Endothelial cell of umbilical vein (primary cell): ENCODE data around the gene ONECUT2. TPM values are rescaled to one million over a fixed set of nuclear protein-coding genes. Genes with fewer than 3 reads are reported as not detected.
A peak's percentile ranks its signal among the peaks of the same experiment; 100 is the strongest.

Experiments
- BruUV-seq: library from RNA; stranded (reverse); fragments of 400-500 nt; replicated peaks from 2 replicates; lab custom pipeline; 2021; lab: Mats Ljungman, UMichigan
- CTCF ChIA-PET: fragments of 300-600, 350-600 bp; sonication (Branson Sonifier 250); formaldehyde crosslinking; loops from one replicate; lab custom pipeline; 2021; ENCODE audit warnings: antibody characterized with exemption, inconsistent platforms; lab: Charles Lee
- POLR2A ChIA-PET: fragments of 300-600, 350-600 bp; sonication (Branson Sonifier 250); formaldehyde crosslinking; loops from one replicate; lab custom pipeline; 2021; ENCODE audit warnings: antibody characterized with exemption, inconsistent platforms; lab: Charles Lee
- DNase-seq: peaks from one replicate; pipeline ENCODE4 v3.0.0-alpha.2; 2011; ENCODE audit warnings: low read depth, low spot score
- FAIRE-seq: peaks from 2 replicates; lab custom pipeline; 2011; peaks lifted over from hg19 to GRCh38; lab: Jason Lieb, UNC
- H2AFZ ChIP-seq: 2 replicates; pipeline ENCODE4 v1.6.0; 2012; ENCODE audit warnings: low read depth, low read length, control low read depth, inconsistent platforms
- H3K27ac ChIP-seq: 2 replicates; pipeline ENCODE4 v1.5.1; 2011; ENCODE audit warnings: low read depth, mild to moderate bottlenecking, control low read depth, low read length, moderate library complexity; ENCODE audit not compliant: insufficient read depth
- H3K27me3 ChIP-seq, 2 experiments: 2 replicates each; pipeline versions ENCODE4 v1.6.0 to v1.6.1; 2011; ENCODE audit warnings: low read length in 2 of 2, mixed read lengths in 1 of 2; ENCODE audit not compliant: control insufficient read depth in 2 of 2, insufficient read depth in 2 of 2
- H3K36me3 ChIP-seq, 2 experiments: 2 replicates in 1 of 2; 3 replicates in 1 of 2; pipeline ENCODE4 v1.5.1; 2011; ENCODE audit warnings: low read length in 2 of 2, mild to moderate bottlenecking in 1 of 2, moderate library complexity in 1 of 2; ENCODE audit not compliant: control insufficient read depth in 2 of 2, insufficient read depth in 2 of 2; ENCODE audit errors: extremely low read depth in 1 of 2
- H3K4me1 ChIP-seq: 3 replicates; pipeline ENCODE4 v1.5.1; 2011; ENCODE audit warnings: mild to moderate bottlenecking, low read length; ENCODE audit not compliant: control insufficient read depth, insufficient read depth; ENCODE audit errors: extremely low read depth
- H3K4me2 ChIP-seq: 2 replicates; pipeline ENCODE4 v1.6.1; 2011; ENCODE audit warnings: low read length, control low read depth, mixed read lengths; ENCODE audit not compliant: insufficient read depth
- H3K4me3 ChIP-seq, 3 experiments: fragments of 200-600 bp in 1 of 3; sonication (generic), shearing (Covaris generic) in 1 of 3; replicated peaks in 1 of 3; 2 replicates each; pipeline ENCODE4 v1.5.1; 2011 to 2016; ENCODE audit warnings: control low read depth in 3 of 3, low read length in 3 of 3, mild to moderate bottlenecking in 2 of 3, inconsistent platforms in 1 of 3, low read depth in 1 of 3, moderate library complexity in 1 of 3; ENCODE audit not compliant: insufficient read depth in 1 of 3
- H3K79me2 ChIP-seq: 2 replicates; pipeline ENCODE4 v1.6.0; 2012; ENCODE audit warnings: low read length, inconsistent platforms; ENCODE audit not compliant: control insufficient read depth, insufficient read depth
- H3K9ac ChIP-seq: replicated peaks from 2 replicates; pipeline ENCODE3; 2011; ENCODE audit warnings: low read length, control low read depth; ENCODE audit not compliant: insufficient read depth; ENCODE audit errors: extremely low read depth
- H3K9me1 ChIP-seq: replicated peaks from 3 replicates; pipeline ENCODE4 v1.6.0; 2011; ENCODE audit warnings: mild to moderate bottlenecking, low read length; ENCODE audit not compliant: control insufficient read depth, insufficient read depth; ENCODE audit errors: extremely low read depth
- H3K9me3 ChIP-seq: replicated peaks from 2 replicates; pipeline ENCODE4 v1.5.1; 2012; ENCODE audit warnings: low read length, inconsistent platforms; ENCODE audit not compliant: control insufficient read depth, insufficient read depth
- H4K20me1 ChIP-seq: replicated peaks from 2 replicates; pipeline ENCODE3; 2011; ENCODE audit warnings: mild to moderate bottlenecking, low read length; ENCODE audit not compliant: control insufficient read depth, insufficient read depth; ENCODE audit errors: extremely low read depth
- CTCF ChIP-seq, 2 donors: IDR thresholded peaks; 1 replicate in 1 of 2; 2 replicates in 1 of 2; pipeline ENCODE4 v1.5.1; 2011; ENCODE audit warnings: low read length in 2 of 2, mild to moderate bottlenecking in 2 of 2, moderate library complexity in 2 of 2, control low read depth in 1 of 2, inconsistent platforms in 1 of 2, low read depth in 1 of 2; ENCODE audit not compliant: insufficient read depth in 1 of 2; ENCODE audit errors: extremely low read depth in 1 of 2
- EZH2 ChIP-seq: IDR thresholded peaks from 2 replicates; pipeline ENCODE4 v1.6.1; 2012; ENCODE audit warnings: borderline replicate concordance, low read depth, mild to moderate bottlenecking, moderate library complexity, low read length, inconsistent platforms; ENCODE audit not compliant: severe bottlenecking
- FOS ChIP-seq: IDR thresholded peaks from 2 replicates; pipeline ENCODE4 v1.6.1; 2011; ENCODE audit warnings: mild to moderate bottlenecking, low read length, moderate library complexity, borderline replicate concordance; ENCODE audit not compliant: insufficient read depth
- GATA2 ChIP-seq: IDR thresholded peaks from 2 replicates; pipeline ENCODE4 v1.7.0; 2011; ENCODE audit warnings: low read depth, mild to moderate bottlenecking, moderate library complexity, mixed read lengths, low read length; ENCODE audit not compliant: insufficient read length, insufficient read depth
- JUN ChIP-seq: IDR thresholded peaks from 2 replicates; pipeline ENCODE4 v1.6.1; 2011; ENCODE audit warnings: borderline replicate concordance, low read depth; ENCODE audit not compliant: insufficient read length, insufficient read depth
- MAX ChIP-seq: IDR thresholded peaks from 2 replicates; pipeline ENCODE4 v1.6.1; 2011; ENCODE audit not compliant: insufficient read depth, insufficient read length
- MYC ChIP-seq: IDR thresholded peaks from one replicate; pipeline ENCODE4 v1.6.1; 2011; ENCODE audit warnings: mild to moderate bottlenecking, low read depth, low read length
- POLR2A ChIP-seq: IDR thresholded peaks from 2 replicates; pipeline ENCODE4 v1.6.1; 2012; ENCODE audit warnings: low read depth, mild to moderate bottlenecking, control low read depth, low read length
- POLR2AphosphoS5 ChIP-seq: IDR thresholded peaks from 2 replicates; pipeline ENCODE4 v1.6.1; 2012; ENCODE audit warnings: low read depth, mild to moderate bottlenecking, control low read depth, low read length, moderate library complexity; ENCODE audit not compliant: insufficient read depth
- dilution Hi-C: fragments of 300-500 bp; cut with MboI; formaldehyde crosslinking; loops from one replicate; pipeline ENCODE4 v1.15.0; 2019; ENCODE audit warnings: low sequenced_read_pairs; ENCODE audit not compliant: extremely low pct_ligation_motif_present
- intact Hi-C: fragments of 100-400 bp; cut with micrococcal nuclease; formaldehyde crosslinking; loops from one replicate; pipeline ENCODE4 v1.10.0; 2022
- polyA plus RNA-seq, 4 experiments: library from polyadenylated mRNA; depleted of rRNA in 3 of 4; stranded (reverse) in 3 of 4; unstranded in 1 of 4; fragments of >200 nt; gene quantifications; 2 replicates each; pipeline versions ENCODE4 v1.2.1 to v1.2.3, GENCODE V29; 2011 to 2012; ENCODE audit warnings: missing spikeins in 1 of 4
- total RNA-seq: library from RNA; stranded (reverse); gene quantifications from 2 replicates; pipeline ENCODE4 v1.2.3, GENCODE V29; 2021

Gene ONECUT2
- total and polyA plus RNA-seq, 2 donors (not counting 3 experiments of a cell fraction or from before 2014, with no cell fraction given) = 0.01 to 0.62 TPM

GRCh38 chr18:57430079-57431001 is 4.8 kb upstream of the ONECUT2 start:
- peaks cover 9% of the 10 kb centered on the region for H3K4me1 ChIP-seq
- TF ChIP-seq JUN (no peak), EZH2 (peak; percentile 87)
- no peaks in the 10 kb centered on the region for H3K79me2 ChIP-seq
- no peak overlapping the region for H3K27ac ChIP-seq
- H3K4me2 ChIP-seq = no peak overlapping the region
- no peaks in the 10 kb centered on the region for H4K20me1 ChIP-seq
- H3K9me1 ChIP-seq = no peaks in the 10 kb centered on the region
- ChIA-PET CTCF (interaction anchor here (1.4 kb wide), 2 partner anchors 8 to 15 kb away, joined by 3 to 6 read pairs; no protein-coding TSS in a partner anchor), POLR2A (no interaction called here)
- peaks cover 76 to 94% of the 10 kb centered on the region in 2 experiments for H3K27me3 ChIP-seq
- H3K4me3 ChIP-seq = no peak overlapping the region
- no peak for FAIRE-seq
- no peaks in the 10 kb centered on the region for H3K9me3 ChIP-seq
- BruUV-seq = no TSS peak
- dilution Hi-C loops = no loop called here
- no peak overlapping the region for H2AFZ ChIP-seq
- no peaks in the 10 kb centered on the region for H3K36me3 ChIP-seq
- no peak overlapping the region for H3K9ac ChIP-seq
- no peak for DNase-seq
- intact Hi-C loops = no loop called here

GRCh38 chr18:57431002-57431382 is 4.2 kb upstream of the ONECUT2 start:
- H2AFZ ChIP-seq = no peak overlapping the region
- FAIRE-seq = peak; percentile 15
- no peak for DNase-seq
- no peak for TF ChIP-seq POLR2A
- TF ChIP-seq MYC = no peak
- TF ChIP-seq POLR2AphosphoS5 = no peak
- no peak for TF ChIP-seq MAX
- TF ChIP-seq JUN = no peak
- no peak for TF ChIP-seq CTCF (IDR thresholded peaks at IDR 0.05; ENCODE audit: extremely low read depth in 1 of 2, insufficient read depth in 1 of 2, low read depth in 1 of 2, low read length in 2 of 2)
- TF ChIP-seq GATA2 = no peak
- no peak for TF ChIP-seq FOS
- peak; percentile 61 for TF ChIP-seq EZH2
- no peak overlapping the region for H3K4me2 ChIP-seq
- peaks cover 10% of the 10 kb centered on the region for H3K4me1 ChIP-seq
- H3K27ac ChIP-seq = no peak overlapping the region
- dilution Hi-C loops (no loop called here), intact Hi-C loops (no loop called here)
- H3K9ac ChIP-seq = no peak overlapping the region
- BruUV-seq = no TSS peak
- CTCF ChIA-PET = no interaction called here
- H3K9me1 ChIP-seq = no peaks in the 10 kb centered on the region
- POLR2A ChIA-PET = no interaction called here
- peaks cover 77 to 92% of the 10 kb centered on the region in 2 experiments for H3K27me3 ChIP-seq
- H3K36me3 ChIP-seq = no peaks in the 10 kb centered on the region
- no peaks in the 10 kb centered on the region for H3K9me3 ChIP-seq
- H3K79me2 ChIP-seq = no peaks in the 10 kb centered on the region
- no peak overlapping the region for H3K4me3 ChIP-seq
- H4K20me1 ChIP-seq = no peaks in the 10 kb centered on the region
